Stimulated activated CD8-positive, alpha-beta memory T cell treated with anti-CD3 and anti-CD28 coated beads, Interleukin-4, amount 100 ng/mL, for 4 hours (primary cell): ENCODE data around the gene NDST1.

ENCODE experiments used
- DNase-seq, 2 donors: peaks; one replicate each; pipeline ENCODE4 v3.0.0-alpha.2; 2020; ENCODE audit warnings: low read depth in 2 of 2, low spot score in 1 of 2

Gene NDST1

GRCh38 chr5:150561571-150562275, 53.8 kb downstream of the NDST1 start:
- DNase-seq: no peak

GRCh38 chr5:150562832-150563231, 54.9 kb downstream of the NDST1 start:
- no peak for DNase-seq

- no peak for DNase-seq
These were observed 57.9 kb downstream of the NDST1 start for GRCh38 chr5:150565868-150566267.

- no peak for DNase-seq
These were observed 59.2 kb downstream of the NDST1 start for GRCh38 chr5:150567031-150567717.

GRCh38 chr5:150568663-150569062, 60.7 kb downstream of the NDST1 start:
- DNase-seq: no peak

GRCh38 chr5:150570333-150570732, 62.4 kb downstream of the NDST1 start:
- no peak for DNase-seq

GRCh38 chr5:150571836-150572235, 63.9 kb downstream of the NDST1 start:
- DNase-seq: no peak

- DNase-seq: no peak
These were observed 65.3 kb downstream of the NDST1 start for GRCh38 chr5:150573216-150573615.

GRCh38 chr5:150573867-150574817, 66.2 kb downstream of the NDST1 start:
- DNase-seq: no peak

GRCh38 chr5:150574818-150575547, 67.1 kb downstream of the NDST1 start:
- DNase-seq: no peak

GRCh38 chr5:150575745-150576448, 68.0 kb downstream of the NDST1 start:
- DNase-seq: no peak

GRCh38 chr5:150576449-150576949, 68.6 kb downstream of the NDST1 start:
- DNase-seq: no peak

- no peak for DNase-seq
These were observed 69.6 kb downstream of the NDST1 start for GRCh38 chr5:150577378-150578139.

GRCh38 chr5:150578781-150579461, 71.0 kb downstream of the NDST1 start:
- no peak for DNase-seq

GRCh38 chr5:150579462-150580400, 71.8 kb downstream of the NDST1 start:
- DNase-seq: no peak

- DNase-seq: no peak
These were observed 73.0 kb downstream of the NDST1 start for GRCh38 chr5:150580917-150581316.

- DNase-seq: no peak
These were observed 74.5 kb downstream of the NDST1 start for GRCh38 chr5:150582241-150583109.
